ENCODE data around the gene MYOCD.

Gene MYOCD

DNA sequence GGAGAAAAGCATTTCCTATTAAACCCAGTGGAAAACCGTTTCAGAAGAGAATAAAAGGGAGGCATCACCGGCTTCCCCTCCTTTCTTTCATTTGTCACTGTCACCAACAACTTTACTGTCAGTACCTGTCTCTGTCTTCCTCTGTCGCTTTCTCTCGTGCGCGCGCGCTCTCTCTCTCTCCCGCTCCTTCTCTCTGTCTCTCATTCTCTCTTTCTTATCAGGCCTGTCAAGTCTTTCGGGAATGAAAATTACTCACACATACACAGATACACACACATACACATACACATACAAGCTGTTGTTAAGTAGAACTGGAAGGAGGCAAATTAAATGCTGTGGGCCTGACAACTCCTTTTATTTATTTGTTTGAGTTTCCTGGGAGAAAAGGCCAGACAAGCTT is 17.6 kb downstream of the MYOCD start:
- TF ChIP-seq ZFP41 (tag by site-specific recombination; IDR thresholded peaks at IDR 0.05; ENCODE audit: borderline replicate concordance) (no peak), ZNF544 (tag by site-specific recombination; IDR thresholded peaks at IDR 0.05) (no peak), ZNF510 (tag by site-specific recombination; IDR thresholded peaks at IDR 0.05; ENCODE audit: insufficient replicate concordance) (no peak), ZNF174 (tag by site-specific recombination; IDR thresholded peaks at IDR 0.05) (no peak), ZNF140 (tag by site-specific recombination; IDR thresholded peaks at IDR 0.05) (no peak), ZNF146 (tag by site-specific recombination; IDR thresholded peaks at IDR 0.05) (no peak), ZNF658 (tag by site-specific recombination; IDR thresholded peaks at IDR 0.05) (no peak)
- TF ChIP-seq, protein P1, sequence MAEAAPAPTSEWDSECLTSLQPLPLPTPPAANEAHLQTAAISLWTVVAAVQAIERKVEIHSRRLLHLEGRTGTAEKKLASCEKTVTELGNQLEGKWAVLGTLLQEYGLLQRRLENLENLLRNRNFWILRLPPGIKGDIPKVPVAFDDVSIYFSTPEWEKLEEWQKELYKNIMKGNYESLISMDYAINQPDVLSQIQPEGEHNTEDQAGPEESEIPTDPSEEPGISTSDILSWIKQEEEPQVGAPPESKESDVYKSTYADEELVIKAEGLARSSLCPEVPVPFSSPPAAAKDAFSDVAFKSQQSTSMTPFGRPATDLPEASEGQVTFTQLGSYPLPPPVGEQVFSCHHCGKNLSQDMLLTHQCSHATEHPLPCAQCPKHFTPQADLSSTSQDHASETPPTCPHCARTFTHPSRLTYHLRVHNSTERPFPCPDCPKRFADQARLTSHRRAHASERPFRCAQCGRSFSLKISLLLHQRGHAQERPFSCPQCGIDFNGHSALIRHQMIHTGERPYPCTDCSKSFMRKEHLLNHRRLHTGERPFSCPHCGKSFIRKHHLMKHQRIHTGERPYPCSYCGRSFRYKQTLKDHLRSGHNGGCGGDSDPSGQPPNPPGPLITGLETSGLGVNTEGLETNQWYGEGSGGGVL (tag by site-specific recombination; IDR thresholded peaks at IDR 0.05) = no peak
- TF ChIP-seq, protein P2, sequence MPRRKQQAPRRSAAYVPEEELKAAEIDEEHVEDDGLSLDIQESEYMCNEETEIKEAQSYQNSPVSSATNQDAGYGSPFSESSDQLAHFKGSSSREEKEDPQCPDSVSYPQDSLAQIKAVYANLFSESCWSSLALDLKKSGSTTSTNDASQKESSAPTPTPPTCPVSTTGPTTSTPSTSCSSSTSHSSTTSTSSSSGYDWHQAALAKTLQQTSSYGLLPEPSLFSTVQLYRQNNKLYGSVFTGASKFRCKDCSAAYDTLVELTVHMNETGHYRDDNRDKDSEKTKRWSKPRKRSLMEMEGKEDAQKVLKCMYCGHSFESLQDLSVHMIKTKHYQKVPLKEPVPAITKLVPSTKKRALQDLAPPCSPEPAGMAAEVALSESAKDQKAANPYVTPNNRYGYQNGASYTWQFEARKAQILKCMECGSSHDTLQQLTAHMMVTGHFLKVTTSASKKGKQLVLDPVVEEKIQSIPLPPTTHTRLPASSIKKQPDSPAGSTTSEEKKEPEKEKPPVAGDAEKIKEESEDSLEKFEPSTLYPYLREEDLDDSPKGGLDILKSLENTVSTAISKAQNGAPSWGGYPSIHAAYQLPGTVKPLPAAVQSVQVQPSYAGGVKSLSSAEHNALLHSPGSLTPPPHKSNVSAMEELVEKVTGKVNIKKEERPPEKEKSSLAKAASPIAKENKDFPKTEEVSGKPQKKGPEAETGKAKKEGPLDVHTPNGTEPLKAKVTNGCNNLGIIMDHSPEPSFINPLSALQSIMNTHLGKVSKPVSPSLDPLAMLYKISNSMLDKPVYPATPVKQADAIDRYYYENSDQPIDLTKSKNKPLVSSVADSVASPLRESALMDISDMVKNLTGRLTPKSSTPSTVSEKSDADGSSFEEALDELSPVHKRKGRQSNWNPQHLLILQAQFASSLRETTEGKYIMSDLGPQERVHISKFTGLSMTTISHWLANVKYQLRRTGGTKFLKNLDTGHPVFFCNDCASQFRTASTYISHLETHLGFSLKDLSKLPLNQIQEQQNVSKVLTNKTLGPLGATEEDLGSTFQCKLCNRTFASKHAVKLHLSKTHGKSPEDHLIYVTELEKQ (tag by site-specific recombination; IDR thresholded peaks at IDR 0.05; ENCODE audit: borderline replicate concordance) = no peak
- TF ChIP-seq, protein P3, sequence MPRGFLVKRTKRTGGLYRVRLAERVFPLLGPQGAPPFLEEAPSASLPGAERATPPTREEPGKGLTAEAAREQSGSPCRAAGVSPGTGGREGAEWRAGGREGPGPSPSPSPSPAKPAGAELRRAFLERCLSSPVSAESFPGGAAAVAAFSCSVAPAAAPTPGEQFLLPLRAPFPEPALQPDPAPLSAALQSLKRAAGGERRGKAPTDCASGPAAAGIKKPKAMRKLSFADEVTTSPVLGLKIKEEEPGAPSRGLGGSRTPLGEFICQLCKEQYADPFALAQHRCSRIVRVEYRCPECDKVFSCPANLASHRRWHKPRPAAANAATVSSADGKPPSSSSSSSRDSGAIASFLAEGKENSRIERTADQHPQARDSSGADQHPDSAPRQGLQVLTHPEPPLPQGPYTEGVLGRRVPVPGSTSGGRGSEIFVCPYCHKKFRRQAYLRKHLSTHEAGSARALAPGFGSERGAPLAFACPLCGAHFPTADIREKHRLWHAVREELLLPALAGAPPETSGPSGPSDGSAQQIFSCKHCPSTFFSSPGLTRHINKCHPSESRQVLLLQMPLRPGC (tag by site-specific recombination; IDR thresholded peaks at IDR 0.05) = no peak
- Histone ChIP-seq H3K36me3 (ENCODE audit: control insufficient read depth in 2 of 2, insufficient read depth in 1 of 2, low read length in 2 of 2) (no peaks in the 10 kb centered on the region), H3K4me1 (ENCODE audit: control insufficient read depth, insufficient read depth, low read length) (no peaks in the 10 kb centered on the region), H3K4me3 (ENCODE audit: low read depth, low read length) (no peak overlapping the region), H3K27ac (ENCODE audit: extremely low read depth, low read depth, low read length) (no peak overlapping the region), H3K9me3 (ENCODE audit: control insufficient read depth, insufficient read depth, low read depth, low read length) (no peaks in the 10 kb centered on the region)
- ChIA-PET POLR2A (no interaction called here), CTCF (interaction anchor here (0.7 kb wide), 1 partner anchor 8 kb away, joined by 3 read pairs; no protein-coding TSS in a partner anchor)

DNA sequence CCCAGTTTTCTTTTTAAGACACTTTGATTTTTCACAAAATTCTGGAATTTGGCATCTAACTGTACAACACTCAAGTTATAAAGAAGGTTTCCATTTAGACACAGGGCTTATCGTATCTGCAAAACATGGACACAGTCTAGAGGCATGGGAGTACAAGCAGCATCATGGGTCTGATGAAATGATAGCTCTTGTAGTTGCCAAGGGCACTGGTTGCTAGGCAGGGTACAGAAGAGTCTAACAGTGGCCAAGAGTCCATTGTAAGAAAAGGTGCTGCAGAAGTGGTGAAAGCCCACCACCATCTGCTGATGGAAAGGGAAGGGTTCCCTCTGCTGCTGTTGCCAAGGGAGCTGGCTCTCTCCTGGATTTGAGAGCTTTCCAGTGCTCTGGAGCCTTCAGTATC is 20.8 kb downstream of the MYOCD start:
- Histone ChIP-seq H3K4me1 (ENCODE audit: control insufficient read depth, insufficient read depth, low read length) (no peaks in the 10 kb centered on the region), H3K36me3 (ENCODE audit: control insufficient read depth in 2 of 2, insufficient read depth in 1 of 2, low read length in 2 of 2) (no peaks in the 10 kb centered on the region), H3K27ac (ENCODE audit: extremely low read depth, low read depth, low read length) (no peak overlapping the region), H3K9me3 (ENCODE audit: control insufficient read depth, insufficient read depth, low read depth, low read length) (no peaks in the 10 kb centered on the region), H3K4me3 (ENCODE audit: low read depth, low read length) (no peak overlapping the region)
- CTCF ChIA-PET = no interaction called here
- POLR2A ChIA-PET = no interaction called here
- TF ChIP-seq ZNF354C (tag by site-specific recombination; IDR thresholded peaks at IDR 0.05; ENCODE audit: borderline replicate concordance, low read depth) (no peak), ZNF777 (tag by site-specific recombination; IDR thresholded peaks at IDR 0.05; ENCODE audit: borderline replicate concordance) (no peak), ZNF132 (tag by site-specific recombination; IDR thresholded peaks at IDR 0.05; ENCODE audit: borderline replicate concordance) (no peak), ZNF629 (tag by site-specific recombination; IDR thresholded peaks at IDR 0.05) (no peak), HOXD13 (CRISPR knock-in tag; IDR thresholded peaks at IDR 0.05; ENCODE audit: borderline replicate concordance) (no peak), ZNF664 (tag by site-specific recombination; IDR thresholded peaks at IDR 0.05) (no peak), ZNF112 (tag by site-specific recombination; IDR thresholded peaks at IDR 0.05) (no peak), ZNF596 (tag by site-specific recombination; IDR thresholded peaks at IDR 0.05) (no peak)
- TF ChIP-seq, protein P4, sequence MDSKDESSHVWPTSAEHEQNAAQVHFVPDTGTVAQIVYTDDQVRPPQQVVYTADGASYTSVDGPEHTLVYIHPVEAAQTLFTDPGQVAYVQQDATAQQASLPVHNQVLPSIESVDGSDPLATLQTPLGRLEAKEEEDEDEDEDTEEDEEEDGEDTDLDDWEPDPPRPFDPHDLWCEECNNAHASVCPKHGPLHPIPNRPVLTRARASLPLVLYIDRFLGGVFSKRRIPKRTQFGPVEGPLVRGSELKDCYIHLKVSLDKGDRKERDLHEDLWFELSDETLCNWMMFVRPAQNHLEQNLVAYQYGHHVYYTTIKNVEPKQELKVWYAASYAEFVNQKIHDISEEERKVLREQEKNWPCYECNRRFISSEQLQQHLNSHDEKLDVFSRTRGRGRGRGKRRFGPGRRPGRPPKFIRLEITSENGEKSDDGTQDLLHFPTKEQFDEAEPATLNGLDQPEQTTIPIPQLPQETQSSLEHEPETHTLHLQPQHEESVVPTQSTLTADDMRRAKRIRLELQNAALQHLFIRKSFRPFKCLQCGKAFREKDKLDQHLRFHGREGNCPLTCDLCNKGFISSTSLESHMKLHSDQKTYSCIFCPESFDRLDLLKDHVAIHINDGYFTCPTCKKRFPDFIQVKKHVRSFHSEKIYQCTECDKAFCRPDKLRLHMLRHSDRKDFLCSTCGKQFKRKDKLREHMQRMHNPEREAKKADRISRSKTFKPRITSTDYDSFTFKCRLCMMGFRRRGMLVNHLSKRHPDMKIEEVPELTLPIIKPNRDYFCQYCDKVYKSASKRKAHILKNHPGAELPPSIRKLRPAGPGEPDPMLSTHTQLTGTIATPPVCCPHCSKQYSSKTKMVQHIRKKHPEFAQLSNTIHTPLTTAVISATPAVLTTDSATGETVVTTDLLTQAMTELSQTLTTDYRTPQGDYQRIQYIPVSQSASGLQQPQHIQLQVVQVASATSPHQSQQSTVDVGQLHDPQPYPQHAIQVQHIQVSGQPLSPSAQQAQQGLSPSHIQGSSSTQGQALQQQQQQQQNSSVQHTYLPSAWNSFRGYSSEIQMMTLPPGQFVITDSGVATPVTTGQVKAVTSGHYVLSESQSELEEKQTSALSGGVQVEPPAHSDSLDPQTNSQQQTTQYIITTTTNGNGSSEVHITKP (tag by site-specific recombination; IDR thresholded peaks at IDR 0.05) = no peak
- TF ChIP-seq, protein P5, sequence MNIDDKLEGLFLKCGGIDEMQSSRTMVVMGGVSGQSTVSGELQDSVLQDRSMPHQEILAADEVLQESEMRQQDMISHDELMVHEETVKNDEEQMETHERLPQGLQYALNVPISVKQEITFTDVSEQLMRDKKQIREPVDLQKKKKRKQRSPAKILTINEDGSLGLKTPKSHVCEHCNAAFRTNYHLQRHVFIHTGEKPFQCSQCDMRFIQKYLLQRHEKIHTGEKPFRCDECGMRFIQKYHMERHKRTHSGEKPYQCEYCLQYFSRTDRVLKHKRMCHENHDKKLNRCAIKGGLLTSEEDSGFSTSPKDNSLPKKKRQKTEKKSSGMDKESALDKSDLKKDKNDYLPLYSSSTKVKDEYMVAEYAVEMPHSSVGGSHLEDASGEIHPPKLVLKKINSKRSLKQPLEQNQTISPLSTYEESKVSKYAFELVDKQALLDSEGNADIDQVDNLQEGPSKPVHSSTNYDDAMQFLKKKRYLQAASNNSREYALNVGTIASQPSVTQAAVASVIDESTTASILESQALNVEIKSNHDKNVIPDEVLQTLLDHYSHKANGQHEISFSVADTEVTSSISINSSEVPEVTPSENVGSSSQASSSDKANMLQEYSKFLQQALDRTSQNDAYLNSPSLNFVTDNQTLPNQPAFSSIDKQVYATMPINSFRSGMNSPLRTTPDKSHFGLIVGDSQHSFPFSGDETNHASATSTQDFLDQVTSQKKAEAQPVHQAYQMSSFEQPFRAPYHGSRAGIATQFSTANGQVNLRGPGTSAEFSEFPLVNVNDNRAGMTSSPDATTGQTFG (tag by site-specific recombination; IDR thresholded peaks at IDR 0.05; ENCODE audit: borderline replicate concordance) = no peak
- TF ChIP-seq, protein P6, sequence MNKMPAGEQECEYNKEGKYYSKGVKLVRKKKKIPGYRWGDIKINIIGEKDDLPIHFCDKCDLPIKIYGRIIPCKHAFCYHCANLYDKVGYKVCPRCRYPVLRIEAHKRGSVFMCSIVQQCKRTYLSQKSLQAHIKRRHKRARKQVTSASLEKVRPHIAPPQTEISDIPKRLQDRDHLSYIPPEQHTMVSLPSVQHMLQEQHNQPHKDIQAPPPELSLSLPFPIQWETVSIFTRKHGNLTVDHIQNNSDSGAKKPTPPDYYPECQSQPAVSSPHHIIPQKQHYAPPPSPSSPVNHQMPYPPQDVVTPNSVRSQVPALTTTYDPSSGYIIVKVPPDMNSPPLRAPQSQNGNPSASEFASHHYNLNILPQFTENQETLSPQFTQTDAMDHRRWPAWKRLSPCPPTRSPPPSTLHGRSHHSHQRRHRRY (tag by site-specific recombination; IDR thresholded peaks at IDR 0.05) = no peak
